Loucy (cell line): Measurements from ENCODE around the gene HOXA11.
A peak's percentile ranks its signal among the peaks of the same experiment; 100 is the strongest.

ENCODE experiments used
- H2AFZ ChIP-seq: fragments of 200-600 bp; sonication (generic); 2 replicates; pipeline ENCODE4 v1.6.0; 2016; ENCODE audit warnings: antibody characterized with exemption, mild to moderate bottlenecking, low read length, moderate library complexity
- H3F3A ChIP-seq: fragments of 200-600 bp; 2 replicates; pipeline ENCODE4 v1.6.0; 2016; ENCODE audit warnings: antibody characterized with exemption, low read depth, mild to moderate bottlenecking
- H3K27me3 ChIP-seq: fragments of 200-600 bp; sonication (generic); 2 replicates; pipeline ENCODE4 v1.6.1; 2014; ENCODE audit warnings: low read length, mild to moderate bottlenecking; ENCODE audit not compliant: insufficient read depth, poor library complexity, severe bottlenecking
- H3K36me3 ChIP-seq: fragments of 200-600 bp; sonication (generic); 2 replicates; pipeline ENCODE4 v1.6.1; 2016; ENCODE audit warnings: low read length; ENCODE audit not compliant: insufficient read depth
- H3K4me1 ChIP-seq: fragments of 200-600 bp; sonication (generic); 2 replicates; pipeline ENCODE4 v1.5.1; 2014; ENCODE audit warnings: low read length, mild to moderate bottlenecking; ENCODE audit not compliant: insufficient read depth, poor library complexity, severe bottlenecking
- H3K4me2 ChIP-seq: fragments of 200-600 bp; sonication (generic); 2 replicates; pipeline ENCODE4 v1.6.0; 2014; ENCODE audit warnings: antibody characterized with exemption, low read length, low read depth, mild to moderate bottlenecking; ENCODE audit not compliant: poor library complexity, severe bottlenecking
- H3K4me3 ChIP-seq: fragments of 200-600 bp; sonication (generic); 2 replicates; pipeline ENCODE4 v1.5.1; 2014; ENCODE audit warnings: low read length, mild to moderate bottlenecking, mixed read lengths; ENCODE audit not compliant: poor library complexity, severe bottlenecking
- H3K79me2 ChIP-seq: fragments of 200-600 bp; sonication (generic); 2 replicates; pipeline ENCODE4 v1.6.1; 2014; ENCODE audit warnings: low read length; ENCODE audit not compliant: insufficient read depth
- H3K9ac ChIP-seq: fragments of 200-600 bp; sonication (generic); 2 replicates; pipeline ENCODE4 v1.6.0; 2014; ENCODE audit warnings: mild to moderate bottlenecking, low read depth, low read length, moderate library complexity; ENCODE audit not compliant: poor library complexity, severe bottlenecking
- H3K9me2 ChIP-seq: fragments of 200-600 bp; sonication (generic); replicated peaks from 2 replicates; pipeline ENCODE4 v1.6.1; 2016; ENCODE audit warnings: low read depth, low read length, mixed read lengths
- H3K9me3 ChIP-seq: fragments of 200-600 bp; sonication (generic); 2 replicates; pipeline ENCODE4 v1.6.1; 2014; ENCODE audit warnings: mild to moderate bottlenecking, antibody characterized with exemption, low read length, low read depth; ENCODE audit not compliant: insufficient read depth
- H4K20me1 ChIP-seq: fragments of 200-600 bp; sonication (generic); 2 replicates; pipeline ENCODE4 v1.6.0; 2014; ENCODE audit warnings: antibody characterized with exemption, low read length, mild to moderate bottlenecking; ENCODE audit not compliant: insufficient read depth, poor library complexity, severe bottlenecking
- CTCF ChIP-seq: fragments of 200-600 bp; sonication (generic); conservative IDR thresholded peaks from 2 replicates; pipeline ENCODE4 v1.5.1; 2014; ENCODE audit warnings: mild to moderate bottlenecking, antibody characterized with exemption, low read length
- EZH2phosphoT487 ChIP-seq: fragments of 200-600 bp; IDR thresholded peaks from 2 replicates; pipeline ENCODE4 v1.6.1; 2018; ENCODE audit warnings: antibody characterized with exemption, mild to moderate bottlenecking, moderate library complexity, borderline replicate concordance

Gene HOXA11

GRCh38 chr7:27152816-27153442 lies 32.1 kb downstream of the HOXA11 start:
- Histone ChIP-seq H3K9me3 (no peaks in the 10 kb centered on the region), H3K9ac (peak overlapping the region; percentile 99), H3K9me2 (no peaks in the 10 kb centered on the region), H4K20me1 (peaks cover 42% of the 10 kb centered on the region), H3K36me3 (peaks cover 24% of the 10 kb centered on the region; the same call in 1 of the 2 replicates), H3K79me2 (peaks cover 100% of the 10 kb centered on the region), H3F3A (no peaks in the 10 kb centered on the region), H2AFZ (no peak overlapping the region), H3K4me2 (peak overlapping the region; percentile 91), H3K27me3 (peaks cover 35% of the 10 kb centered on the region), H3K4me3 (peak overlapping the region; percentile 94), H3K4me1 (peaks cover 21% of the 10 kb centered on the region)
- TF ChIP-seq CTCF (no peak), EZH2phosphoT487 (no peak)

GRCh38 chr7:27151931-27152815 lies 32.9 kb downstream of the HOXA11 start, which contains the start of gene HOXA3:
Gene HOXA3 (minus strand): TSS chr7:27152583. CDS start chr7:27110640, 41,943 bp downstream.
- Histone ChIP-seq H2AFZ (no peak within 1 kb of the TSS), H3K4me3 (peak within 1 kb of the TSS; percentile 94), H3K36me3 (peaks cover 29% of the 10 kb centered on the region), H3K9ac (peak within 1 kb of the TSS; percentile 99), H3K4me2 (peak within 1 kb of the TSS; percentile 91), H3F3A (no peaks in the 10 kb centered on the region), H3K9me3 (no peaks in the 10 kb centered on the region), H3K4me1 (peaks cover 25% of the 10 kb centered on the region), H3K27me3 (peaks cover 35% of the 10 kb centered on the region), H3K9me2 (no peaks in the 10 kb centered on the region), H4K20me1 (peaks cover 49% of the 10 kb centered on the region), H3K79me2 (peaks cover 100% of the 10 kb centered on the region)
- TF ChIP-seq EZH2phosphoT487 (no peak), CTCF (no peak)

GRCh38 chr7:27151341-27151930 lies 33.6 kb downstream of the HOXA11 start:
- peak overlapping the region; percentile 94 for H3K4me3 ChIP-seq
- peaks cover 56% of the 10 kb centered on the region for H4K20me1 ChIP-seq
- H3K9ac ChIP-seq: peak overlapping the region; percentile 99

More at GRCh38 chr7:27151341-27151930, 33.6 kb downstream of the HOXA11 start:
- no peak overlapping the region for H2AFZ ChIP-seq
- H3K9me3 ChIP-seq: no peaks in the 10 kb centered on the region
- H3K4me1 ChIP-seq: peaks cover 32% of the 10 kb centered on the region
- no peaks in the 10 kb centered on the region for H3K9me2 ChIP-seq
- TF ChIP-seq EZH2phosphoT487 (no peak), CTCF (no peak)
- H3K4me2 ChIP-seq: peak overlapping the region; percentile 91
- H3K36me3 ChIP-seq: peaks cover 36% of the 10 kb centered on the region
- no peaks in the 10 kb centered on the region for H3F3A ChIP-seq
- peaks cover 35% of the 10 kb centered on the region for H3K27me3 ChIP-seq
- peaks cover 100% of the 10 kb centered on the region for H3K79me2 ChIP-seq
